COLO829 (cell line): ENCODE data around the gene EPHB3.
"Not testable (repeated sequence)": the region's sequence is repeated elsewhere in the genome, so short reads cannot be mapped to it uniquely, and the experiment has no call there.

ENCODE experiments used
- DNase-seq: peaks from one replicate; pipeline ENCODE4 v3.0.0; 2012; ENCODE audit warnings: low spot score

EPHB3 gene

GRCh38 chr3:184600685-184601377 is 39.2 kb downstream of the EPHB3 start:
- no peak for DNase-seq

- no peak for DNase-seq
These were observed 40.2 kb downstream of the EPHB3 start for GRCh38 chr3:184601576-184602371.

- peak; percentile 97 for DNase-seq
These were observed 41.0 kb downstream of the EPHB3 start for GRCh38 chr3:184602372-184603150.

GRCh38 chr3:184603151-184604030 is 41.8 kb downstream of the EPHB3 start:
- DNase-seq: no peak

- DNase-seq: no peak
These were observed 42.5 kb downstream of the EPHB3 start for GRCh38 chr3:184604039-184604601.

GRCh38 chr3:184604615-184605290 is 43.2 kb downstream of the EPHB3 start:
- no peak for DNase-seq

- no peak for DNase-seq
These were observed 46.6 kb downstream of the EPHB3 start for GRCh38 chr3:184608209-184608608.

- no peak for DNase-seq
These were observed 48.1 kb downstream of the EPHB3 start for GRCh38 chr3:184609476-184610244.

- DNase-seq: no peak
These were observed 48.8 kb downstream of the EPHB3 start for GRCh38 chr3:184610245-184610871.

- DNase-seq: no peak
These were observed 50.2 kb downstream of the EPHB3 start for GRCh38 chr3:184611607-184612281.

- no peak for DNase-seq
These were observed 53.8 kb downstream of the EPHB3 start for GRCh38 chr3:184615396-184615795.

- DNase-seq: peak; percentile 79
These were observed 54.9 kb downstream of the EPHB3 start for GRCh38 chr3:184616436-184616835.

GRCh38 chr3:184617306-184617705 is 55.7 kb downstream of the EPHB3 start:
- DNase-seq: not testable (repeated sequence)

- no peak for DNase-seq
These were observed 57.2 kb downstream of the EPHB3 start for GRCh38 chr3:184618811-184619210.

- DNase-seq: no peak
These were observed 57.8 kb downstream of the EPHB3 start for GRCh38 chr3:184619369-184619768.

- DNase-seq: no peak
These were observed 58.3 kb downstream of the EPHB3 start for GRCh38 chr3:184619787-184620430.

- DNase-seq: no peak
These were observed 59.0 kb downstream of the EPHB3 start for GRCh38 chr3:184620475-184621119.

- not testable (repeated sequence) for DNase-seq
These were observed 60.6 kb downstream of the EPHB3 start for GRCh38 chr3:184622156-184622555.
